IgD-negative memory B cell (primary cell): ENCODE results near the gene RNF13. TPM values are rescaled to one million over a fixed set of nuclear protein-coding genes. Genes with fewer than 3 reads are reported as not detected.
A peak's percentile ranks its signal among the peaks of the same experiment; 100 is the strongest.
"Not testable (repeated sequence)": the region's sequence is repeated elsewhere in the genome, so short reads cannot be mapped to it uniquely, and the experiment has no call there.

Source experiments
- H3K27ac Mint-ChIP-seq, 3 donors: one replicate each; pipeline ENCODE4 v1.8.0; 2020 to 2022; ENCODE audit warnings: mild to moderate bottlenecking in 3 of 3, mixed read lengths in 3 of 3, moderate library complexity in 1 of 3
- H3K27me3 Mint-ChIP-seq: one replicate; pipeline ENCODE4 v1.8.0; 2021; ENCODE audit warnings: mixed read lengths
- H3K36me3 Mint-ChIP-seq: one replicate; pipeline ENCODE4 v1.8.0; 2020; ENCODE audit warnings: mild to moderate bottlenecking, mixed read lengths
- H3K4me1 Mint-ChIP-seq, 3 donors: one replicate each; pipeline ENCODE4 v1.8.0; 2020 to 2022; ENCODE audit warnings: mixed read lengths in 3 of 3, mild to moderate bottlenecking in 1 of 3
- H3K4me3 Mint-ChIP-seq, 4 donors: one replicate each; pipeline ENCODE4 v1.8.0; 2020 to 2022; ENCODE audit warnings: mild to moderate bottlenecking in 4 of 4, mixed read lengths in 4 of 4, moderate library complexity in 3 of 4
- H3K9me3 Mint-ChIP-seq, 3 donors: one replicate each; pipeline ENCODE4 v1.8.0; 2020 to 2021; ENCODE audit warnings: mixed read lengths in 3 of 3, mild to moderate bottlenecking in 1 of 3
- polyA plus RNA-seq: library from polyadenylated mRNA; unstranded; fragments of 300-500 nt; fragmentation: Illumina TruSeq; gene quantifications from one replicate; pipeline ENCODE4 v1.2.3, GENCODE V29; 2021

Gene RNF13
- polyA plus RNA-seq, 1 donor from 2014 or later: 121 TPM

DNA sequence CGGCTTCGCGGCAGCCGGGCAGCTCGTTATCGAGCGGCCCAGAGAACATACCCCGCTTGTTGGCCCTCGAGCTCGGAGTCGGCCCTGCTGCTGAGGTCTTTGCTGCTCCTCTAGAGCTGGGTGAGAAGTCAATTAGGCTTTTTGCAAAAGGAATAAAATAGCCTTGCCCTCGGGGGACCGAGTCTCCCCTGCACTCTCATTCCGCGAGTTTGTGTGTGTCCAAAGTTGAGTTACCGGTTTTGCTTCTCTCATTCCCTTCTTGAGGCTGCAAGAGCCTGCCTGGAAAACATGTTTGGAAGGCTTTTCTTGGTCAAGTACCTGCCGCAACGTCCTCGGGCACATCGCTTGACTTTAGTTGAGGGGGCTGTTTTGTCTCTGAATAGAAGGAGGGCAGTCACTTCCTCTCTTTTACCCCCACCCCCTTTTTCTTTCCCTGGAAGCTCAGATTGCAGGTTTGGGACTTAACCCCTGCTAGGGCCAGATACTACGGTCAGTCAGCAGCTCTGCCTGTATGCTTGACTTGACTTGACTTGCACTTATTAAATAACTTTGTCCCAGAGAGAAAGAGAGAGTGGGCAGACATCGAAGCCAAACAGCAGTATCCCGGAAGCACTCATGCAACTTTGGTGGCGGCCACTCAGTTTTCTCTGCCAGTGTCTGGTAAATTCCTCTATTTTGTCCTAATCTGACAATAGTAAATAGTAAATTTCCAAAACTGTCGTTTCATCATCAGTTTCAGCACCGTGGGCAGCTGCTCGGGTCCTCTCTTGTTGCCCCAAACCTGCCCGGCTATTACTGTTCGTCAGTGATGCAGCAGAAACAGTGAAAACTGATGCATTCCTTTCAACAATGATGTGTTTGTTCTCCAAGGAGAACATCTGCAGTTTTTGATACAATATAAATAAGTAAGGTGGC, 609 bp downstream of the RNF13 start:
- Mint-ChIP-seq H3K36me3 (no peaks in the 10 kb centered on the region), H3K4me3 (peak overlapping the region; percentile 99 to 100 (median 100)), H3K27ac (peak overlapping the region; percentile 94 to 100 (median 99)), H3K27me3 (no peaks in the 10 kb centered on the region), H3K9me3 (no peaks in the 10 kb centered on the region), H3K4me1 (peaks cover 42 to 64% (median 44%) of the 10 kb centered on the region in 3 donors)

DNA sequence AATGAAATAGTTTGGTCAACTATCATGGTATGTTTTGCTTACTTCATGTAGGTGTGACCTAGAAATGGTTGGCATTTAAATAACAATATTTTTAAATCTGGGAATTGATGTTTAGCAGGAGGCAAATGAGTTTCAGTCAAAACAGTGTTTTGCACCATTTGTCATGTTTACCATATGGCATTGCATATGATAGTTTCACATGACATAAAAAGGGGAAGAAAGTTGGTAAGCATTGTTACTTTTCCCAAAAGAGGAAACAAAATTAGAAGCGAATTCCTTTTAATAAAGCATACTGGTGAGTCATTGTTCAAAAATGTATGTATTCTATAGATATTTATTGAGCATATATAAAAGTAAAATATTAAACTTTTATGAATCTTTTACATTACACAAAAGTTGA, 2.3 kb downstream of the RNF13 start:
- peaks cover under 1% of the 10 kb centered on the region for H3K36me3 Mint-ChIP-seq
- no peaks in the 10 kb centered on the region for H3K27me3 Mint-ChIP-seq
- H3K4me1 Mint-ChIP-seq: peaks cover 52 to 68% (median 55%) of the 10 kb centered on the region in 3 donors
- H3K9me3 Mint-ChIP-seq: no peaks in the 10 kb centered on the region
- H3K4me3 Mint-ChIP-seq: peak overlapping the region; percentile 21 to 99 (median 83)
- H3K27ac Mint-ChIP-seq: peak overlapping the region in 1 of 3 donors; percentile 75

DNA sequence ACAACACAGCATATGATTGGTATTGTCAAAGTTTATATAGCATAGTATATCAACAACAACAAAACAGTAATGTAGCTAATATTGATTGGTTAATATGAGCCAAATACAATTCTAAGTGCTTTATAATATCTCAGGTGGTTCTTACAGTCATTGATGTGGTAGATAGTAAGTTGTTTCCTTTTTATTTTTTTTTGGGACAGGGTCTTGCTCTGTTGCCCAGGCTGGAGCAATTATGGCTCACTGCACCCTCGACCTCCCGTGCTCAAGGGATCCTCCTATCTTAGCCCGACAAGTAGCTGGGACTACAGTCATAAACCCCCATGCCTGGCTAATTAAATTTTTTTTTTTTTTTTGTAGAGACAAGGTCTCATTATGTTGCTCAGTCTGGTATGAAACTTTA, 2.7 kb downstream of the RNF13 start:
- H3K9me3 Mint-ChIP-seq: no peaks in the 10 kb centered on the region
- H3K4me3 Mint-ChIP-seq: peak overlapping the region in 2 of 4 donors; percentile 37 to 49
- peaks cover 2% of the 10 kb centered on the region for H3K36me3 Mint-ChIP-seq
- H3K4me1 Mint-ChIP-seq: peaks cover 53 to 70% (median 58%) of the 10 kb centered on the region in 3 donors
- H3K27me3 Mint-ChIP-seq: no peaks in the 10 kb centered on the region
- no peak overlapping the region for H3K27ac Mint-ChIP-seq

DNA sequence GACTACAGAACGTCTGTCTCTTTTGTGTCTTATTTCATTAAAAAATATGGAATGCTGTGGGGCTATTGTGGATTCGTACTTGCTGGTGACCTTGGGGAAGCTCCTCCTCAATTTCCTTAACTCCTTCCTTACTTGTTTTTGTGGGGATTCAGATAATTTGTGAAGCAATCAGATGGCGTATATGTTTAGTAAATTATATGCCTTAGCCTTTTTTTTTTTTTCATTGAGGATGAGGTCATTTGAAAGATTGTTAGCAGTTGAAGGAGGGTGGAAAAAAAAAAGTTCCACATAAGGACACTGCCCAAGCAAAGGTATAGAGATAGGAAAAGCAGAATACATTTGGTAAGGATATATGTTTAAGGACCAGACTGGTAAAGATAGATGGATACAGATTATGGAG, 3.3 kb downstream of the RNF13 start:
- Mint-ChIP-seq H3K27ac (no peak overlapping the region), H3K4me3 (peak overlapping the region in 3 of 4 donors; percentile 21 to 49 (median 37)), H3K4me1 (peaks cover 57 to 74% (median 61%) of the 10 kb centered on the region in 3 donors), H3K36me3 (peaks cover 2% of the 10 kb centered on the region), H3K27me3 (no peaks in the 10 kb centered on the region), H3K9me3 (no peaks in the 10 kb centered on the region)

DNA sequence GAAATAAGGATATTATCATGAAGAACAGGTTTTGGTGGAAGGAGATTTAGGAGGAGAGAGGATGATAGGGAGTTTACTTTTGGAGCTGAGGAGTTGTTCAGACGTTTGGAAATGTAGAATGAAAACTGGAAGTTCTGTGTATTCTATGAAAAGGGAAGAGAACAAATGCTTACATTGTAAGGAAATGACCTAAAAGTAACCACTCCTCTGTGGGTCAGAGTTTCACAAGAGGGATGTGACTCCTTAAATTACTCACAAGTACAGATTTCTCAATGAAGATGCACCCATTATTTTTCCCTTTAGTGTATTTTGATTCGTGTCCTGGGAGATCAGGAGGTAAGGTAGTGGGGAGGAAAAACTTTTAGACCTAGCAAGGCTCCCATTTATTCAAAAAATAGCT, 4.0 kb downstream of the RNF13 start:
- Mint-ChIP-seq H3K4me3 (peak overlapping the region in 1 of 4 donors; percentile 6), H3K27ac (no peak overlapping the region)

DNA sequence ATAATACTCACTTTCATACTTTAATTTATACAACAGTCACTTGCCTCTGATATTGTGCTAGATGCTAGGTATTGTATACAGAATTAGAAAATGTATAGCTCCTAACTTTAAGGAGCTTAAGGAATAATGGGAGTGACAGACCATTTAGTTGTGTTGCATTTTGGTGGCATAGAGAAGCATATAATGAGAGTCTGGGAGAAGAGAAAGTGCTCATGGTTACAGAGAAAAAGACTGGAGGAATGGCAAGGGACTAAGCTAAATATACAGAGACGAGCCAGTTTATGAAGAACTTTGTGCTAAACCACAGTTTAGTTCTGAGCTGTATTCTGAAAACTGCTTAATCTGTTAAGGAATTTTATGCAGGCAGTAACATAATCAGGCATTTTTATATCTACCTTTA, 6.4 kb downstream of the RNF13 start:
- Mint-ChIP-seq H3K4me3 (no peak overlapping the region), H3K4me1 (peaks cover 54 to 72% (median 65%) of the 10 kb centered on the region in 3 donors), H3K27ac (peak overlapping the region in 1 of 3 donors; percentile 34), H3K9me3 (peaks cover 1 to 3% (median 2%) of the 10 kb centered on the region in 3 donors), H3K27me3 (no peaks in the 10 kb centered on the region), H3K36me3 (peaks cover 11% of the 10 kb centered on the region)

More for the DNA sequence above, 4.0 kb downstream of the RNF13 start:
- H3K27me3 Mint-ChIP-seq: no peaks in the 10 kb centered on the region
- peaks cover 0 to 1% (median 0%) of the 10 kb centered on the region in 3 donors for H3K9me3 Mint-ChIP-seq
- H3K36me3 Mint-ChIP-seq: peaks cover 7% of the 10 kb centered on the region
- H3K4me1 Mint-ChIP-seq: peaks cover 57 to 80% (median 67%) of the 10 kb centered on the region in 3 donors

DNA sequence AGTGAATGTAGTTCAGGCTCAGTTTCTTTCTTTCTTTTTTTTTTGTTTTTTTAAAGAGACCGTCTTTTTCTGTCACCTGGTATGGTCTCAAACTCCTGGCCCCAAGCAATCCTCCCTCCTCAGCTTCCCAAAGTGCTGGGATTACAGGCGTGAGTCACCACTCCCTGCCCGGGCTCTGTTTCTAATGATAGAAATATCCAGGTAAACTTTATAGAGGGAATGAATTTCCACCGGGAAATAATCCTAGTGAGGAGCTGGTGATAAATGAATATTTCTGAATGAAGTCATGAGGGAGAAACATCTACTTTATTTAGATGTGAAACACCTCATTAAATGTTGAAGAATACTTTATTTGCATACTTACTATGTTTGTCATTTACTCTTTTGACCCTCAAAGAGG, 7.2 kb downstream of the RNF13 start:
- peaks cover 50 to 65% (median 59%) of the 10 kb centered on the region in 3 donors for H3K4me1 Mint-ChIP-seq
- peaks cover 11% of the 10 kb centered on the region for H3K36me3 Mint-ChIP-seq
- H3K27ac Mint-ChIP-seq: no peak overlapping the region
- H3K4me3 Mint-ChIP-seq: peak overlapping the region in 1 of 4 donors; percentile 55
- H3K9me3 Mint-ChIP-seq: peaks cover 1 to 3% (median 2%) of the 10 kb centered on the region in 3 donors
- no peaks in the 10 kb centered on the region for H3K27me3 Mint-ChIP-seq

DNA sequence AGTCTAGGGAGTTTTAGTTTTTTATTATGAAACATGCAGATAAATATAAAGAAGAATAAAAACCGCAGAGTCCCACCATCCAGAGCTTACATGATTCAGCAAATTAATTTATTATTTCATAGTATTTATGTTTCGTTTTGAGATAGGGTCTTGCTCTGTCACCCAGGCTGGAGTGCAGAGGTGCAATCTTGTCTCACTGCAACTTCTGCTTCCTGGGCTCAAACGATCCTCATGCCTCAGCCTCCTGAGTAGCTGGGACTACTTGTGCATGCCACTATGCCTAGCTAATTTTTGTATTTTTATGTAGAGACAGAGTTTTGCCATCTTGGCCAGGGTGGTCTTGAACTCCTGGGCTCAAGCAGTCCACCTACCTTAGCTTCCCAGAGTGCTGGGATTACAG, 13.6 kb downstream of the RNF13 start:
- Mint-ChIP-seq H3K4me3 (no peak overlapping the region), H3K36me3 (peaks cover 19% of the 10 kb centered on the region), H3K9me3 (peaks cover 4 to 12% (median 7%) of the 10 kb centered on the region in 3 donors), H3K27me3 (no peaks in the 10 kb centered on the region), H3K4me1 (peaks cover 15 to 28% (median 20%) of the 10 kb centered on the region in 3 donors), H3K27ac (no peak overlapping the region)

DNA sequence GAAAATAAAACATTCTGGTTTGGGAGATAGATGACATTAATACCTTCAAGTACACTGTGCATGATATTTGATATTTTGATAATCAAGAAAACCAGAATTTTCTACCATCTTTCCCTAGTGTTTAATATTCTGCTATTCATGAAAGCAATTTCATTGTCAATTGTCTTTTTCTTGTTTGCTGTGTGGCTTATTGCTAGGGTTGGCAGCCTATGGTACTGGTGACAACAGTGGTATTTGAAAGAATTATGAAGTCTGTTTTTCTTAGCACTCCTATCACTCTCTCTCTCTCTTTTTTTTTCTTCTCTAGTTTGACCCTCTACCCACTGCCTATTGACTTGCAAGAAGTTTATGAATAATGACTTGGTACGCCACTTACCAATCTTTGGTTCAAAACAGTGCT, 15.4 kb downstream of the RNF13 start:
- H3K27ac Mint-ChIP-seq: no peak overlapping the region
- no peaks in the 10 kb centered on the region for H3K27me3 Mint-ChIP-seq
- peak overlapping the region in 1 of 4 donors; percentile 27 for H3K4me3 Mint-ChIP-seq
- H3K9me3 Mint-ChIP-seq: peaks cover 4 to 16% (median 12%) of the 10 kb centered on the region in 3 donors
- H3K4me1 Mint-ChIP-seq: peaks cover 10 to 13% (median 12%) of the 10 kb centered on the region in 3 donors
- peaks cover 15% of the 10 kb centered on the region for H3K36me3 Mint-ChIP-seq

DNA sequence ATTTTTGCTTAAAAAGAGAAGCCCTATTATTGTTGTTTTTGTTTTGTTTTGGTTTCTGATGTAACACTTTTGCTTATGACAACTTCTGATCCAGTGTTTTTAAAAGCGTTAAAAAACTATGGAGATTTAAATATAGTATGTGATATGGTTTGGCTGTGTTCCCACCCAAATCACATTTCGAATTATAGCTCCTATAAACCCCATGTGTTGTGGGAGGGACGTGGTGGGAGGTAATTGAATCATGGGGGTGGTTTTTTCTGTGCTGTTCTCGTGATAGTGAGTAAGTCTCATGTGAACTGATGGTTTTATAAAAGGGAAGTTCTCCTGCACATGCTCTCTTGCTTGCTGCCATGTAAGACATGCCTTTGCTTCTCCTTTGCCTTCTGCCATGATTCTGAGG, 16.6 kb downstream of the RNF13 start:
- H3K4me3 Mint-ChIP-seq: peak overlapping the region in 1 of 4 donors; percentile 68
- not testable (repeated sequence) for H3K27ac Mint-ChIP-seq, H3K27me3 Mint-ChIP-seq
- H3K9me3 Mint-ChIP-seq: peaks cover 2 to 18% (median 12%) of the 10 kb centered on the region in 3 donors
- peaks cover 16% of the 10 kb centered on the region for H3K36me3 Mint-ChIP-seq
- peaks cover 9 to 12% (median 12%) of the 10 kb centered on the region in 3 donors for H3K4me1 Mint-ChIP-seq

DNA sequence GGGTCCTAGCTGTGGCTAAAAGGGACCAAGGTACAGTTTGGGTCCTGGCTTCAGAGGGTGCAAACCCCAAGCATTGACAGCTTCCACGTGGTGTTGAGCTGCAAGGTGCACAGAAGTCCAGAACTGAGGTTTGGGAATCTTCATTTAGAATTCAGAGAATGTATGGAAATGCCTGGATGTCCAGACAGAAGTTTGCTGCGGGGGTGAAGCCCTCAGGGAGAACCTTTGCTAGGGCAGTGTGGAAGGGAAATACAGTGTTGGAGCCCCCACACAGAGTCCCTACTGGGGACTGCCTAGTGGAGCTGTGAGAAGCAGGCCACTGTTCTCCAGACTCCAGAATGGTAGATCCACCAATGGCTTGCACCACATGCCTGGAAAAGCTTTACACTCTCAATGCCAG, 17.9 kb downstream of the RNF13 start:
- peaks cover 12% of the 10 kb centered on the region for H3K36me3 Mint-ChIP-seq
- H3K4me3 Mint-ChIP-seq: no peak overlapping the region
- peaks cover 6 to 8% (median 7%) of the 10 kb centered on the region in 3 donors for H3K4me1 Mint-ChIP-seq
- H3K27ac Mint-ChIP-seq: peak overlapping the region in 1 of 3 donors; percentile 10
- peaks cover 5 to 19% (median 16%) of the 10 kb centered on the region in 3 donors for H3K9me3 Mint-ChIP-seq
- no peaks in the 10 kb centered on the region for H3K27me3 Mint-ChIP-seq

DNA sequence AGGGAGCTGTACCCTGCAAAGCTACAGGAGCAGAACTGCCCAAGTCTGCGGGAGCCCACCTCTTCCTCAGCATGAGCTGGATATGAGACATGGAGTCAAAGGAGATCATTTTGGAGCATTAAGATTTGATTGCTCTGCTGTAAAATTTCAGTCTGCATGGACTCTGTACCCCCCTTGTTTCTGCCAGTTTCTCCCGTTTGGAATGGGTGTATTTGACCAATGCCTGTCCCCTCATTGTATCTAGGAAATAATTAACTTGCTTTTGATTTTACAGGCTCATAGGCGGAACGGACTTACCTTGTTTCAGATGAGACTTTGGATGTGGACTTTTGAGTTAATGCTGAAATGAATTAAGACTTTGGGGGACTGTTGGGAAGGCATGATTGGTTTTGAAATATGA, 18.3 kb downstream of the RNF13 start:
- H3K27me3 Mint-ChIP-seq: no peaks in the 10 kb centered on the region

DNA sequence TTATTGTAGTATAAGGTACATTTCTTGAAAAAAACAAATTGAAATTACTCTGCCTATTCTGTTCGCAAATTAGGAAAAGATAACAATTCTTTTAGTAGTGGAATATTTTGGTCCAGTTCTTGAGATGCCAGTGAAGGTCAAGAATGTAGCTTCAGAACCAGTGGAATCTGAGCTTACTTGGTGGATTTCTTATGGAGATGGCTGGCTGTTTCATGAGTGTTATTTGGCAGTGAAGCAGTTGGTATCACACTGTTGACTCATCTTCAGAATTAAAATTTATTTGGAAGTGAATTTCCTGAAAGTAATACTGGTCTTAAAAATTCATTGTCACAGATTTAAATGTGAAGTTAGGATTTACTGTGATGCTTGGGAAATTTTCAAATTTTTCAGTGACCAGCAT, 19.1 kb downstream of the RNF13 start:
- Mint-ChIP-seq H3K36me3 (peaks cover 13% of the 10 kb centered on the region), H3K4me1 (peaks cover 0 to 6% (median 6%) of the 10 kb centered on the region in 3 donors), H3K4me3 (no peak overlapping the region), H3K9me3 (peaks cover 5 to 21% (median 16%) of the 10 kb centered on the region in 3 donors), H3K27ac (no peak overlapping the region), H3K27me3 (no peaks in the 10 kb centered on the region)

More for the DNA sequence above, 18.3 kb downstream of the RNF13 start:
- Mint-ChIP-seq H3K9me3 (peaks cover 5 to 21% (median 16%) of the 10 kb centered on the region in 3 donors), H3K36me3 (peaks cover 12% of the 10 kb centered on the region), H3K27ac (no peak overlapping the region), H3K4me3 (peak overlapping the region in 1 of 4 donors; percentile 73), H3K4me1 (peaks cover 2 to 7% (median 6%) of the 10 kb centered on the region in 3 donors)

DNA sequence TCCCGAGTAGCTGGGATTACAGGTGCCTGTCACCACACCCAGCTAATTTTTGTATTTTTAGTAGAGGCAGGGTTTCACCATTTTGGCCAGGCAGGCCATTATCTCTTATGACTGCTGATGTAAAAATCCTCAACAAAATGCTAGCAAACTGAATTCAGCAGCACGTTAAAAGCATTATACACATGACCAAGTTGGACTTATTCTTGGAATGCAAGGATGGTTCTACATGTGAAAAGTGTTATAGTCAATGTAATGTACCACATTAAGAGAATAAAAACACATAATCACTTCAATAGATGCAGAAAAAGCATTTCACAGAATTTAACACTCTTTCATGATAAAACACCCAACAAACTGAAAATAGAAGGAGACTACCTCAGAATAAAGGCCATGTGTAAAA, 20.2 kb downstream of the RNF13 start:
- H3K36me3 Mint-ChIP-seq: peaks cover 19% of the 10 kb centered on the region
- H3K27ac Mint-ChIP-seq: no peak overlapping the region
- H3K27me3 Mint-ChIP-seq: no peaks in the 10 kb centered on the region
- H3K4me3 Mint-ChIP-seq: no peak overlapping the region
- peaks cover 7 to 26% (median 16%) of the 10 kb centered on the region in 3 donors for H3K9me3 Mint-ChIP-seq
- H3K4me1 Mint-ChIP-seq: peaks cover 0 to 6% (median 6%) of the 10 kb centered on the region in 3 donors

DNA sequence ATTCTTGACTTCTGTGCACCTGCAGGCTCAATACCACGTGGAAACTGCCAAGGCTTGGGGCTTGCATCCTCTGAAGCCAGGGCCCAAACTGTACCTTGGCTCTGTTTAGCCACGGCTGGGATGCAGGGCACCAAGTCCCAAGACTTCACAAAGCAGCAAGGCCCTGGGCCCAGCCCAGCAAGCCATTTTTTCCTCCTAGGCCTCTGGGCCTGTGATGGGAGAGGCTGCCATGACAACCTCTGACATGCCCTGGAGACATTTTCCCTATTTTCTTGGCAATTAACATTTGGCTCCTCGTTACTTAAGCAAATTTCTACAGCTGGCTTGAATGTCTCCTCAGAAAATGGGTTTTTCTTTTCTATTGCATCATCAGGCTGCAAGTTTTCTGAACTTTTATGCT, 25.5 kb downstream of the RNF13 start:
- Mint-ChIP-seq H3K9me3 (peaks cover 8 to 11% (median 9%) of the 10 kb centered on the region in 3 donors), H3K36me3 (peaks cover 17% of the 10 kb centered on the region), H3K4me1 (peaks cover 19 to 30% (median 25%) of the 10 kb centered on the region in 3 donors)
- H3K27me3 Mint-ChIP-seq, H3K27ac Mint-ChIP-seq, H3K4me3 Mint-ChIP-seq: not testable (repeated sequence)
